T-cell (primary cell): ENCODE measurements around the gene ZDHHC14. TPM values are rescaled to one million over a fixed set of nuclear protein-coding genes. Genes with fewer than 3 reads are reported as not detected.

Experiments used
- ATAC-seq, 4 experiments: fragments of 200-7000 bp in 3 of 4; fragments of 150-1000 bp in 1 of 4; cut with Tn5 transposase; replicated peaks in 1 of 4; 1 replicate in 3 of 4; 2 replicates in 1 of 4; pipeline ENCODE4 v1.10.0; 2021; ENCODE audit warnings: moderate library complexity in 3 of 4, mild to moderate bottlenecking in 2 of 4, moderate number of reproducible peaks in 1 of 4
- CTCF ChIA-PET, 2 donors: fragments of 300-600 bp; sonication (Branson Sonifier 250); formaldehyde crosslinking; loops; one replicate each; lab custom pipeline; 2022; ENCODE audit warnings: antibody characterized with exemption in 2 of 2; lab: Charles Lee
- POLR2A ChIA-PET, 2 donors: fragments of 300-600 bp; sonication (Branson Sonifier 250); formaldehyde crosslinking; loops; one replicate each; lab custom pipeline; 2022; ENCODE audit warnings: antibody characterized with exemption in 2 of 2; lab: Charles Lee
- DNase-seq, 35 experiments: peaks; one replicate each; pipeline versions ENCODE4 v3.0.0 to v3.0.0-alpha.2; 2013 to 2023
- H3K27ac ChIP-seq: one replicate; pipeline ENCODE4 v1.5.1; 2013; ENCODE audit warnings: low read length
- H3K27me3 ChIP-seq, 2 experiments: replicated peaks in 1 of 2; 1 replicate in 1 of 2; 2 replicates in 1 of 2; pipeline versions ENCODE4 v1.6.1 to v1.7.0; 2013; ENCODE audit warnings: low read length in 1 of 2, mixed read lengths in 1 of 2; ENCODE audit not compliant: control insufficient read depth in 2 of 2, insufficient read depth in 2 of 2; ENCODE audit errors: extremely low read depth in 1 of 2
- H3K36me3 ChIP-seq, 2 donors: 1 replicate in 1 of 2; 2 replicates in 1 of 2; pipeline versions ENCODE4 v1.6.1 to v1.7.0; 2013; ENCODE audit warnings: low read length in 1 of 2; ENCODE audit not compliant: control insufficient read depth in 2 of 2, insufficient read depth in 1 of 2; ENCODE audit errors: extremely low read depth in 1 of 2
- H3K4me1 ChIP-seq, 2 experiments: 1 replicate in 1 of 2; 2 replicates in 1 of 2; pipeline versions ENCODE4 v1.6.1 to v1.7.0; 2013; ENCODE audit warnings: low read length in 2 of 2, mixed read lengths in 1 of 2; ENCODE audit not compliant: insufficient read depth in 2 of 2, control insufficient read depth in 1 of 2; ENCODE audit errors: extremely low read depth in 1 of 2
- H3K4me3 ChIP-seq, 2 donors: 1 replicate in 1 of 2; 2 replicates in 1 of 2; pipeline versions ENCODE4 v1.5.1 to v1.7.0; 2013; ENCODE audit warnings: mild to moderate bottlenecking in 2 of 2, low read length in 1 of 2, moderate library complexity in 1 of 2; ENCODE audit not compliant: control insufficient read depth in 1 of 2; ENCODE audit errors: extremely low read depth in 1 of 2
- H3K9me3 ChIP-seq: 2 replicates; pipeline ENCODE4 v1.7.0; 2013
- H3K27ac Mint-ChIP-seq, 2 donors: one replicate each; pipeline ENCODE4 v1.8.0; 2020 to 2021; ENCODE audit warnings: mild to moderate bottlenecking in 2 of 2, mixed read lengths in 2 of 2
- H3K27me3 Mint-ChIP-seq, 2 donors: one replicate each; pipeline ENCODE4 v1.8.0; 2021 to 2022; ENCODE audit warnings: mixed read lengths in 2 of 2
- H3K36me3 Mint-ChIP-seq: one replicate; pipeline ENCODE4 v1.8.0; 2021; ENCODE audit warnings: mixed read lengths
- H3K4me1 Mint-ChIP-seq, 3 donors: one replicate each; pipeline ENCODE4 v1.8.0; 2020 to 2022; ENCODE audit warnings: mixed read lengths in 3 of 3, mild to moderate bottlenecking in 1 of 3
- H3K4me3 Mint-ChIP-seq, 3 donors: one replicate each; pipeline ENCODE4 v1.8.0; 2020 to 2022; ENCODE audit warnings: mild to moderate bottlenecking in 3 of 3, mixed read lengths in 3 of 3, moderate library complexity in 3 of 3
- H3K9me3 Mint-ChIP-seq, 3 donors: one replicate each; pipeline ENCODE4 v1.8.0; 2020 to 2022; ENCODE audit warnings: mixed read lengths in 3 of 3
- WGBS: methylation state at CpG from one replicate; pipeline ENCODE4 v1.1.5; 2013; ENCODE audit warnings: missing lambda C conversion rate; ENCODE audit not compliant: insufficient coverage; 5-methylcytosine and 5-hydroxymethylcytosine counted together
- total RNA-seq, 35 experiments: library from RNA in 6 of 35; stranded (reverse) in 6 of 35; fragments of 120-200 nt in 1 of 35; gene quantifications; one replicate each; pipeline versions ENCODE4 v1.2.1 to v1.2.4 and lab custom pipeline; 2013 to 2026

Gene ZDHHC14
- total RNA-seq, 5 donors from 2014 or later (not counting 1 experiment from before 2014, with no cell fraction given) = 2.1 to 3.7 (median 2.6) TPM

GRCh38 chr6:157366648-157367047, 14.3 kb upstream of the ZDHHC14 start:
- no peaks in the 10 kb centered on the region for H3K36me3 ChIP-seq
- peaks cover 10 to 13% of the 10 kb centered on the region in 2 experiments for H3K4me1 ChIP-seq
- peaks cover 27 to 45% of the 10 kb centered on the region in 2 donors for H3K27me3 Mint-ChIP-seq
- ATAC-seq (no peak), DNase-seq (no peak)
- H3K27me3 ChIP-seq = peaks cover 3 to 41% of the 10 kb centered on the region in 2 experiments
- H3K4me3 ChIP-seq = no peak overlapping the region
- no peak overlapping the region for H3K4me3 Mint-ChIP-seq
- no peak overlapping the region for H3K27ac ChIP-seq
- ChIA-PET CTCF (interaction anchor here in 1 of 2 donors (0.6 kb wide), 1 partner anchor 71 kb away, joined by 3 read pairs; no protein-coding TSS in a partner anchor), POLR2A (interaction anchor here in 1 of 2 donors (0.6 kb wide), 1 partner anchor 21 kb away, joined by 3 read pairs; no protein-coding TSS in a partner anchor)
- peaks cover 17 to 25% (median 19%) of the 10 kb centered on the region in 3 donors for H3K4me1 Mint-ChIP-seq
- 93% methylated on average over 8 of the region's 11 CpGs for WGBS
- H3K27ac Mint-ChIP-seq = no peak overlapping the region
- no peaks in the 10 kb centered on the region for H3K9me3 Mint-ChIP-seq
- no peaks in the 10 kb centered on the region for H3K36me3 Mint-ChIP-seq
- H3K9me3 ChIP-seq = no peaks in the 10 kb centered on the region

- peaks cover 17 to 25% (median 19%) of the 10 kb centered on the region in 3 donors for H3K4me1 Mint-ChIP-seq
- H3K36me3 Mint-ChIP-seq = no peaks in the 10 kb centered on the region
- POLR2A ChIA-PET = interaction anchor here in 1 of 2 donors (0.6 kb wide), 1 partner anchor 396 kb away, joined by 5 read pairs; no protein-coding TSS in a partner anchor
- Histone ChIP-seq H3K9me3 (no peaks in the 10 kb centered on the region), H3K4me1 (peaks cover 10 to 13% of the 10 kb centered on the region in 2 experiments), H3K4me3 (no peak overlapping the region), H3K36me3 (no peaks in the 10 kb centered on the region), H3K27me3 (peaks cover 3 to 42% of the 10 kb centered on the region in 2 experiments), H3K27ac (no peak overlapping the region)
- H3K27me3 Mint-ChIP-seq = peaks cover 27 to 48% of the 10 kb centered on the region in 2 donors
- CTCF ChIA-PET = interaction anchor here in 1 of 2 donors (0.5 kb wide), 1 partner anchor 34 kb away, joined by 8 read pairs; no protein-coding TSS in a partner anchor
- WGBS = 82% methylated on average over 7 of the region's 7 CpGs
- no peak overlapping the region for H3K27ac Mint-ChIP-seq
- ATAC-seq (no peak), DNase-seq (no peak)
- no peak overlapping the region for H3K4me3 Mint-ChIP-seq
- no peaks in the 10 kb centered on the region for H3K9me3 Mint-ChIP-seq
Observed at GRCh38 chr6:157368359-157369049, 12.5 kb upstream of the ZDHHC14 start.

GRCh38 chr6:157370755-157371154, 10.2 kb upstream of the ZDHHC14 start:
- Mint-ChIP-seq H3K27ac (no peak overlapping the region), H3K9me3 (no peaks in the 10 kb centered on the region), H3K4me1 (peaks cover 17 to 25% (median 19%) of the 10 kb centered on the region in 3 donors), H3K36me3 (no peaks in the 10 kb centered on the region), H3K27me3 (peaks cover 25 to 41% of the 10 kb centered on the region in 2 donors), H3K4me3 (no peak overlapping the region)
- H3K4me1 ChIP-seq = peaks cover 10 to 13% of the 10 kb centered on the region in 2 experiments
- no peak for ATAC-seq
- ChIA-PET POLR2A (interaction anchor here in 1 of 2 donors (0.6 to 0.7 kb wide), 2 partner anchors 24 to 80 kb away, joined by 4 read pairs; no protein-coding TSS in a partner anchor), CTCF (interaction anchor here in 1 of 2 donors (0.6 kb wide), 1 partner anchor 201 kb away, joined by 3 read pairs; no protein-coding TSS in a partner anchor)
- no peak for DNase-seq
- H3K4me3 ChIP-seq = no peak overlapping the region
- H3K27me3 ChIP-seq = peaks cover 3 to 42% of the 10 kb centered on the region in 2 experiments
- WGBS = no CpG with 5 or more reads among the region's 1 CpG
- no peak overlapping the region for H3K27ac ChIP-seq
- no peaks in the 10 kb centered on the region for H3K9me3 ChIP-seq
- H3K36me3 ChIP-seq = no peaks in the 10 kb centered on the region

DNA sequence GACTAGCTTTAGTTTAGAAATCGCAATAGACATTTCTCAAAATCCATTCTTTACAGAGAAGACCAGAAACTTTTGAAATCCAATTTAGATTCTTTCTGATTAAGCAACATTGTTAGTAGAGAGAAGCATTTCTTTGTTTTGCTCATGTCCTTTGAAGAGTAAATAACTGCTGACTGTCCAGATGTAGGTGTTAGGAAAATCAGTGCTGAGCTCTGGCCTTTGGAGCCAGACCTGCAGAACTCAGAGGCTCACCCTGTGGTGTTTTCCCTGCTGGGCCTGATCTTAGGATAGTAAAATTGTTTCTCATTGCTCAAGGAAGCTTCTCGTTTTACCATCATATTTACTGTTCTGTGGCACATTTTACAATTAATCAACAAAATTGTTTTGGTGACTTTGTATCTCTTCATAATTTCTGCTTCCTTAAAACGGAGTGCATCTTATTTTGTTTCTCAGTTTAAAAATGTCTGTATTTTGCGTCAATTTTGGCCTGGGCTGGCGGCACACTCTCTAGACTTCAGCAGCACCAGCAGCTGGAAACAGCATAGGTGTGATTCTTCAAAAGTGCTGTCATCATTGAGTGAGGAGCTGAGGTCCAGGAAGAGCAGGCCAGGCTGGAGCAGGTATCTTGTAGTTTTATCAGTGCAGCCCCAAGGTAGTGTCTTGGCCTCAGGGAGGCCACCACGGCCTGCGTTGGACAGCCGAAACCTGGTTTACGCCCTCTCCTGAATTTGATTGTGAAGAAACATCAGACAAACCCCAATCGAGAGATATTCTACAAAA, 8.3 kb upstream of the ZDHHC14 start:
- no peak for DNase-seq
- H3K27ac Mint-ChIP-seq = no peak overlapping the region
- H3K4me1 Mint-ChIP-seq = peaks cover 17 to 25% (median 19%) of the 10 kb centered on the region in 3 donors
- Histone ChIP-seq H3K4me1 (peaks cover 10 to 13% of the 10 kb centered on the region in 2 experiments), H3K27me3 (peaks cover 0 to 35% of the 10 kb centered on the region in 2 experiments), H3K4me3 (no peak overlapping the region), H3K9me3 (no peaks in the 10 kb centered on the region), H3K27ac (no peak overlapping the region), H3K36me3 (no peaks in the 10 kb centered on the region)
- CTCF ChIA-PET = no interaction called here
- no peaks in the 10 kb centered on the region for H3K36me3 Mint-ChIP-seq
- POLR2A ChIA-PET = no interaction called here
- no peaks in the 10 kb centered on the region for H3K9me3 Mint-ChIP-seq
- no peak for ATAC-seq
- no peak overlapping the region for H3K4me3 Mint-ChIP-seq
- peaks cover 17 to 32% of the 10 kb centered on the region in 2 donors for H3K27me3 Mint-ChIP-seq
- WGBS = 95% methylated on average over 6 of the region's 10 CpGs

GRCh38 chr6:157374889-157375443, 6.0 kb upstream of the ZDHHC14 start:
- H3K27me3 ChIP-seq = peaks cover 0 to 20% of the 10 kb centered on the region in 2 experiments
- ChIA-PET CTCF (interaction anchor here in 1 of 2 donors (0.6 to 0.8 kb wide), 2 partner anchors 13 to 590 kb away, joined by 3 read pairs; no protein-coding TSS in a partner anchor), POLR2A (interaction anchor here in 1 of 2 donors (0.8 kb wide), 1 partner anchor 304 kb away, joined by 6 read pairs; no protein-coding TSS in a partner anchor)
- peaks cover 2 to 9% of the 10 kb centered on the region in 2 experiments for H3K4me1 ChIP-seq
- no peak overlapping the region for H3K4me3 ChIP-seq
- H3K36me3 ChIP-seq = no peaks in the 10 kb centered on the region
- H3K9me3 Mint-ChIP-seq = no peaks in the 10 kb centered on the region
- H3K9me3 ChIP-seq = no peaks in the 10 kb centered on the region
- WGBS = 50% methylated on average over 1 of the region's 6 CpGs
- H3K4me1 Mint-ChIP-seq = peaks cover 9 to 13% (median 10%) of the 10 kb centered on the region in 3 donors
- no peak for DNase-seq
- no peaks in the 10 kb centered on the region for H3K36me3 Mint-ChIP-seq
- no peak overlapping the region for H3K27ac Mint-ChIP-seq
- peaks cover 5 to 16% of the 10 kb centered on the region in 2 donors for H3K27me3 Mint-ChIP-seq
- no peak overlapping the region for H3K4me3 Mint-ChIP-seq
- no peak for ATAC-seq
- no peak overlapping the region for H3K27ac ChIP-seq
